HepG2 (cell line): ENCODE measurements around the gene WNT7A.

Experiments used
- CENPX ChIP-seq: sonication (generic); formaldehyde crosslinking; IDR thresholded peaks from 2 replicates; pipeline ENCODE4 v1.9.0; 2021; ENCODE audit warnings: mild to moderate bottlenecking, missing genetic modification reagents, moderate library complexity
- EP300 ChIP-seq, 3 experiments: sonication (generic) in 1 of 3; formaldehyde crosslinking in 1 of 3; IDR thresholded peaks; 2 replicates each; pipeline versions ENCODE4 v1.5.1 to v1.6.1; 2011 to 2020; ENCODE audit warnings: low read depth in 2 of 3, low read length in 2 of 3, borderline replicate concordance in 1 of 3, improper control_type of control experiment in 1 of 3, mild to moderate bottlenecking in 1 of 3, missing genetic modification reagents in 1 of 3, moderate library complexity in 1 of 3
- HIVEP1 ChIP-seq: sonication (generic); formaldehyde crosslinking; IDR thresholded peaks from 2 replicates; pipeline ENCODE4 v1.4.0; 2020; ENCODE audit warnings: mild to moderate bottlenecking, missing genetic modification reagents
- JDP2 ChIP-seq: sonication (generic); formaldehyde crosslinking; IDR thresholded peaks from 2 replicates; pipeline ENCODE4 v1.8.1; 2022; ENCODE audit warnings: missing genetic modification reagents, borderline replicate concordance
- MAX ChIP-seq: IDR thresholded peaks from 2 replicates; pipeline ENCODE4 v1.6.1; 2012; ENCODE audit warnings: inconsistent platforms
- POLR2A ChIP-seq, 2 experiments: IDR thresholded peaks; 2 replicates each; pipeline ENCODE4 v1.6.1; 2011; ENCODE audit warnings: low read depth in 2 of 2, low read length in 2 of 2, mild to moderate bottlenecking in 1 of 2, moderate library complexity in 1 of 2; ENCODE audit not compliant: insufficient read depth in 1 of 2
- PRDM15 ChIP-seq: sonication (generic); formaldehyde crosslinking; IDR thresholded peaks from 2 replicates; pipeline ENCODE4 v1.4.0; 2020; ENCODE audit warnings: missing genetic modification reagents
- SKI ChIP-seq: fragments of 450-650 bp; IDR thresholded peaks from one replicate; pipeline ENCODE4 v1.6.1; 2018; ENCODE audit warnings: mild to moderate bottlenecking; ENCODE audit not compliant: partially characterized antibody
- TAF15 ChIP-seq: fragments of 200-400 bp; formaldehyde crosslinking; IDR thresholded peaks from one replicate; pipeline ENCODE4 v1.6.1; 2018; ENCODE audit warnings: mild to moderate bottlenecking, low read depth, low read length; ENCODE audit not compliant: poor library complexity, severe bottlenecking
- TCF12 ChIP-seq, 2 experiments: fragments of 450-650 bp in 1 of 2; sonication (generic) in 1 of 2; formaldehyde crosslinking in 1 of 2; IDR thresholded peaks; 2 replicates each; pipeline versions ENCODE4 v1.6.1 to v1.8.0; 2017 to 2022; ENCODE audit warnings: antibody characterized with exemption in 1 of 2, mild to moderate bottlenecking in 1 of 2, missing genetic modification reagents in 1 of 2, moderate library complexity in 1 of 2
- ZNF232 ChIP-seq: sonication (generic); formaldehyde crosslinking; IDR thresholded peaks from 2 replicates; pipeline ENCODE4 v1.4.0; 2020; ENCODE audit warnings: missing genetic modification reagents, borderline replicate concordance
- ZNF274 ChIP-seq: sonication (generic); formaldehyde crosslinking; IDR thresholded peaks from 2 replicates; pipeline ENCODE4 v1.5.1; 2020; ENCODE audit warnings: mild to moderate bottlenecking, missing genetic modification reagents
- ZNF720 ChIP-seq: sonication (generic); formaldehyde crosslinking; IDR thresholded peaks from 2 replicates; pipeline ENCODE4 v1.4.0; 2020; ENCODE audit warnings: missing genetic modification reagents

- no peak for TF ChIP-seq EP300 (IDR thresholded peaks at IDR 0.05; ENCODE audit: low read depth in 2 of 2, low read length in 2 of 2)
- TF ChIP-seq EP300 (CRISPR knock-in tag; IDR thresholded peaks at IDR 0.05; ENCODE audit: borderline replicate concordance) = no peak
- TF ChIP-seq SKI = no peak
- TF ChIP-seq ZNF232 (CRISPR knock-in tag) = no peak
- no peak for TF ChIP-seq POLR2A (IDR thresholded peaks at IDR 0.05; ENCODE audit: insufficient read depth in 1 of 2, low read depth in 2 of 2, low read length in 2 of 2)
- no peak for TF ChIP-seq PRDM15 (CRISPR knock-in tag)
- no peak for TF ChIP-seq ZNF720
- no peak for TF ChIP-seq ZNF274 (CRISPR knock-in tag)
- no peak for TF ChIP-seq TCF12 (IDR thresholded peaks at IDR 0.05)
- no peak for TF ChIP-seq TCF12 (CRISPR knock-in tag; IDR thresholded peaks at IDR 0.05)
- TF ChIP-seq TAF15 = no peak
- TF ChIP-seq MAX = no peak
- no peak for TF ChIP-seq HIVEP1
- TF ChIP-seq CENPX (CRISPR knock-in tag) = no peak
- no peak for TF ChIP-seq JDP2 (CRISPR knock-in tag)
These were observed 51.2 kb downstream of the WNT7A start for GRCh38 chr3:13828501-13829265.
